GM19397 (cell line): ENCODE data around the gene ADPRS.

Experiments
- ATAC-seq: cut with Tn5 transposase; IDR thresholded peaks from one replicate; pipeline ENCODE4 v1.9.1; 2021; ENCODE audit warnings: mild to moderate bottlenecking, moderate library complexity; ENCODE audit not compliant: unreplicated experiment

Gene ADPRS

GRCh38 chr1:36107394-36107793 lies 18.7 kb downstream of the ADPRS start:
- no peak for ATAC-seq

GRCh38 chr1:36108314-36108713 lies 19.6 kb downstream of the ADPRS start:
- no peak for ATAC-seq

- no peak for ATAC-seq
These were observed 20.5 kb downstream of the ADPRS start for GRCh38 chr1:36109041-36109679.

- ATAC-seq = no peak
These were observed 22.5 kb downstream of the ADPRS start for GRCh38 chr1:36111151-36111550.

GRCh38 chr1:36112823-36113222 lies 24.1 kb downstream of the ADPRS start:
- ATAC-seq = no peak

- ATAC-seq = no peak
These were observed 25.7 kb downstream of the ADPRS start for GRCh38 chr1:36114371-36114770.

GRCh38 chr1:36115200-36115669 lies 26.5 kb downstream of the ADPRS start:
- ATAC-seq = no peak

GRCh38 chr1:36115931-36116330 lies 27.2 kb downstream of the ADPRS start:
- no peak for ATAC-seq

- ATAC-seq = no peak
These were observed 28.2 kb downstream of the ADPRS start for GRCh38 chr1:36116901-36117300.

- ATAC-seq = no peak
These were observed 29.9 kb downstream of the ADPRS start for GRCh38 chr1:36118447-36119204.

- no peak for ATAC-seq
These were observed 30.8 kb downstream of the ADPRS start for GRCh38 chr1:36119456-36119855.

GRCh38 chr1:36122062-36123030 lies 33.7 kb downstream of the ADPRS start:
- no peak for ATAC-seq

GRCh38 chr1:36123356-36123755 lies 34.7 kb downstream of the ADPRS start:
- ATAC-seq = no peak

GRCh38 chr1:36124404-36125128 lies 35.9 kb downstream of the ADPRS start:
- ATAC-seq = no peak

- no peak for ATAC-seq
These were observed 36.7 kb downstream of the ADPRS start, which contains the start of gene COL8A2 for GRCh38 chr1:36125129-36125991. Gene COL8A2 (minus strand): TSS chr1:36125222. CDS start chr1:36100242, 24,980 bp downstream.

GRCh38 chr1:36126005-36126716 lies 37.5 kb downstream of the ADPRS start:
- ATAC-seq = no peak

- ATAC-seq = no peak
These were observed 38.3 kb downstream of the ADPRS start for GRCh38 chr1:36126797-36127500.
